Transverse colon (tissue), 4 donors: Measurements from ENCODE around the gene CYB561D2. TPM values are rescaled to one million over a fixed set of nuclear protein-coding genes. Genes with fewer than 3 reads are reported as not detected.
A peak's percentile ranks its signal among the peaks of the same experiment; 100 is the strongest.

Experiments
- DNase-seq: peaks from one replicate; pipeline ENCODE4 v3.0.0-alpha.2; 2019
- H3K27ac ChIP-seq, 4 donors: fragments of 200-600 bp; sonication (generic); 2 replicates each; pipeline ENCODE4 v1.5.1; 2016 to 2018; ENCODE audit warnings: inconsistent platforms in 4 of 4
- H3K27me3 ChIP-seq: fragments of 200-600 bp; sonication (generic); 2 replicates; pipeline ENCODE4 v1.5.1; 2017; ENCODE audit warnings: inconsistent platforms
- H3K36me3 ChIP-seq, 4 donors: fragments of 200-600 bp; sonication (generic); 2 replicates each; pipeline ENCODE4 v1.5.1; 2017 to 2019; ENCODE audit warnings: inconsistent platforms in 4 of 4
- H3K4me1 ChIP-seq, 4 donors: fragments of 200-600 bp; sonication (generic); 2 replicates each; pipeline ENCODE4 v1.5.1; 2017 to 2020; ENCODE audit warnings: inconsistent platforms in 4 of 4
- H3K4me3 ChIP-seq, 4 donors: fragments of 200-600 bp; sonication (generic); 1 replicate in 1 of 4; 2 replicates in 3 of 4; pipeline versions ENCODE4 v1.5.1 to v1.6.1; 2017 to 2019; ENCODE audit warnings: inconsistent platforms in 4 of 4
- H3K9me3 ChIP-seq, 2 donors: fragments of 200-600 bp; sonication (generic); 2 replicates each; pipeline ENCODE4 v1.5.1; 2017 to 2019; ENCODE audit warnings: inconsistent platforms in 2 of 2
- EP300 ChIP-seq: sonication (generic); formaldehyde crosslinking; IDR thresholded peaks from one replicate; pipeline ENCODE4 v1.6.1; 2017; ENCODE audit warnings: antibody characterized with exemption, low read depth
- POLR2A ChIP-seq: fragments of 450-650 bp; IDR thresholded peaks from one replicate; pipeline ENCODE4 v1.6.1; 2016; ENCODE audit warnings: antibody characterized with exemption, mild to moderate bottlenecking, moderate library complexity
- POLR2AphosphoS5 ChIP-seq, 3 donors: sonication (generic); formaldehyde crosslinking; IDR thresholded peaks; one replicate each; pipeline ENCODE4 v1.6.1; 2016; ENCODE audit warnings: antibody characterized with exemption in 3 of 3
- WGBS, 2 donors: methylation state at CpG; one replicate each; pipeline ENCODE4 v1.1.5; 2018; ENCODE audit warnings: low coverage in 1 of 2; 5-methylcytosine and 5-hydroxymethylcytosine counted together
- in situ Hi-C, 4 donors: fragments of 200-750 bp; cut with MboI; loops; one replicate each; pipeline versions ENCODE4 v1.15.0 to v1.15.1; 2017; ENCODE audit warnings: low sequenced_read_pairs in 3 of 4, low pct_ligation_motif_present in 1 of 4, low pct_unique_long_range_greater_than_20kb in 1 of 4
- intact Hi-C: fragments of 100-400 bp; cut with DNase I; formaldehyde crosslinking; loops from one replicate; pipeline ENCODE4 v1.15.1; 2023; ENCODE audit warnings: low total_unique reads
- total RNA-seq, 4 donors: library from RNA; depleted of rRNA; stranded (reverse); fragments of >200 nt; gene quantifications; one replicate each; pipeline ENCODE4 v1.1.0, GENCODE V29; 2016
- TF ChIP-seq, protein P1 (sequence below), 5 experiments: fragments of 200-600 bp in 3 of 5; fragments of 450-650 bp in 2 of 5; sonication (generic) in 3 of 5; IDR thresholded peaks; 1 replicate in 2 of 5; 2 replicates in 3 of 5; pipeline ENCODE4 v1.5.1; 2016 to 2017; ENCODE audit warnings: antibody characterized with exemption in 5 of 5, inconsistent platforms in 3 of 5, mild to moderate bottlenecking in 2 of 5, moderate library complexity in 1 of 5

CYB561D2 gene
- total RNA-seq, 4 donors from 2014 or later = 23.7 to 53.9 (median 35.6) TPM

DNA sequence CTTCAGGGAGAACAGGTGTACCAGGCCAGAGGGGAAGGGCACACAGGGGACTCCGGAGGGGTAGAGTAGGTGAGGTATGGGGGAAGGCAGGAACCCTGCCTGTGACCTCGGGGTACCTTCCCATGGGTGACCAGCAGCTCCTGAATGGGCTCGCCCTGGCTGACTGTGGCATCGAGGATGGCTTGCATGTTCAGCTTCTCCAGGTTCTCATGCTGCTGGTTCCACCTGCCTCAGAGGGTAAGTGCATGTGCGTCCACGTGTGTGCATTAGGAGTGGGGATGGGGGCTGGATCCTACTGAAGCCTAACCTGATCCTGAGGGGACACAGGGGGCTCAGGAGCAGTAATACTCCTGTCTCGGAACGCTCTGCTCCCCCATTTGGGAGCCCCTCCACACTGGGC, 5.7 kb upstream of the CYB561D2 start:
- H3K4me3 ChIP-seq = peak overlapping the region in 1 of 4 donors; percentile 47
- in situ Hi-C loops = loop anchor here in 1 of 4 donors (10.0 kb wide), 1 partner anchor 190 kb away; no protein-coding TSS in a partner anchor
- no peaks in the 10 kb centered on the region for H3K9me3 ChIP-seq
- TF ChIP-seq POLR2AphosphoS5 (IDR thresholded peaks at IDR 0.05) (no peak), EP300 (no peak)
- no peak for DNase-seq
- WGBS, 2 donors = 79% methylated on average over 8 of the region's 8 CpGs; no CpG with 5 or more reads in 1 of the 2 donors
- no peak overlapping the region for H3K27ac ChIP-seq
- intact Hi-C loops = loop anchor here (10.0 kb wide), 1 partner anchor 200 kb away; no protein-coding TSS in a partner anchor
- H3K36me3 ChIP-seq = no peaks in the 10 kb centered on the region
- H3K27me3 ChIP-seq = no peaks in the 10 kb centered on the region
- peaks cover 22 to 47% (median 38%) of the 10 kb centered on the region in 4 donors for H3K4me1 ChIP-seq

DNA sequence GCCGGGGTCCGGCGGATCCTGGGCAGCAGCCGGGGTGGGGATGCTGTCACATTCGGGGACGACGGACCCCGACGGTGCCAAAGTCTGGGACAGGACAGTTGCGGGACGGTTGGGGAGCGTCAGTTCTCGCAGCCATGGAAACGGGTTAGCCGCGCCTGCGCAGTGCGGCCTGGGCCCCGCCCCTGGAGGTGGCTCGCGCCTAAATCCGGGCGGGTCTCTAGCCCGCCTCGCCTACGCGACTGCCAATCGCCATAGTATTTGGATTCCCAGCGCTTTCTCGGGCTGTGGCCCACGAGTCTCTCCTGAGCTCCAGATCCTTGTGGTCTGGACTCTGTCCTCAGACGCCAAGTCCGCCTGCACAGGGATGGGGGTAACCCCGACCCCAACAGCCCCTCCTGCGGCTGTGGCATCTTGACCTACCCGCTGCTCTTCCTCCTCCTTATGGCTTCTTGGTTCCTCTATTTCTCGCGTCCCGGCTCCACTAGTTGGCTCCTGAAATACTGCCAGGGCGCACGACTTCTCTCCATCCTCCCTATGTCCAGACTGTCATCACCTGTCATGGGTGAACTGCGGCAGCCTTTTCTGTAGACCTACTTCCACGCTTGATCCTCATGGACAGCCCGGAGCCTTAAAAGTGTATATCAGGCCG, 5.0 kb upstream of the CYB561D2 start, which contains the start of gene ZMYND10:
TSS of gene ZMYND10 (minus strand) at position 147 of the 649 bp plus-strand sequence. CDS start 153 bp downstream, outside the sequence.
- intact Hi-C loops (loop anchor here (10.0 kb wide), 1 partner anchor 199 kb away; no protein-coding TSS in a partner anchor), in situ Hi-C loops (loop anchor here in 1 of 4 donors (10.0 kb wide), 1 partner anchor 189 kb away; no protein-coding TSS in a partner anchor)
- no peak for TF ChIP-seq EP300
- no peak for TF ChIP-seq POLR2A
- TF ChIP-seq POLR2AphosphoS5 (IDR thresholded peaks at IDR 0.05) = no peak
- TF ChIP-seq, protein P1, sequence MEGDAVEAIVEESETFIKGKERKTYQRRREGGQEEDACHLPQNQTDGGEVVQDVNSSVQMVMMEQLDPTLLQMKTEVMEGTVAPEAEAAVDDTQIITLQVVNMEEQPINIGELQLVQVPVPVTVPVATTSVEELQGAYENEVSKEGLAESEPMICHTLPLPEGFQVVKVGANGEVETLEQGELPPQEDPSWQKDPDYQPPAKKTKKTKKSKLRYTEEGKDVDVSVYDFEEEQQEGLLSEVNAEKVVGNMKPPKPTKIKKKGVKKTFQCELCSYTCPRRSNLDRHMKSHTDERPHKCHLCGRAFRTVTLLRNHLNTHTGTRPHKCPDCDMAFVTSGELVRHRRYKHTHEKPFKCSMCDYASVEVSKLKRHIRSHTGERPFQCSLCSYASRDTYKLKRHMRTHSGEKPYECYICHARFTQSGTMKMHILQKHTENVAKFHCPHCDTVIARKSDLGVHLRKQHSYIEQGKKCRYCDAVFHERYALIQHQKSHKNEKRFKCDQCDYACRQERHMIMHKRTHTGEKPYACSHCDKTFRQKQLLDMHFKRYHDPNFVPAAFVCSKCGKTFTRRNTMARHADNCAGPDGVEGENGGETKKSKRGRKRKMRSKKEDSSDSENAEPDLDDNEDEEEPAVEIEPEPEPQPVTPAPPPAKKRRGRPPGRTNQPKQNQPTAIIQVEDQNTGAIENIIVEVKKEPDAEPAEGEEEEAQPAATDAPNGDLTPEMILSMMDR (IDR thresholded peaks at IDR 0.05) = no peak
- WGBS, 2 donors = 7 to 16% methylated on average over 3 to 23 of the region's 45 CpGs
- Histone ChIP-seq H3K4me3 (peak within 1 kb of the TSS; percentile 18 to 47 (median 27)), H3K9me3 (no peaks in the 10 kb centered on the region), H3K4me1 (peaks cover 23 to 43% (median 36%) of the 10 kb centered on the region in 4 donors), H3K27me3 (no peaks in the 10 kb centered on the region), H3K27ac (peak within 1 kb of the TSS in 2 of 4 donors; percentile 2 to 29), H3K36me3 (no peaks in the 10 kb centered on the region)
- peak; percentile 78 for DNase-seq

DNA sequence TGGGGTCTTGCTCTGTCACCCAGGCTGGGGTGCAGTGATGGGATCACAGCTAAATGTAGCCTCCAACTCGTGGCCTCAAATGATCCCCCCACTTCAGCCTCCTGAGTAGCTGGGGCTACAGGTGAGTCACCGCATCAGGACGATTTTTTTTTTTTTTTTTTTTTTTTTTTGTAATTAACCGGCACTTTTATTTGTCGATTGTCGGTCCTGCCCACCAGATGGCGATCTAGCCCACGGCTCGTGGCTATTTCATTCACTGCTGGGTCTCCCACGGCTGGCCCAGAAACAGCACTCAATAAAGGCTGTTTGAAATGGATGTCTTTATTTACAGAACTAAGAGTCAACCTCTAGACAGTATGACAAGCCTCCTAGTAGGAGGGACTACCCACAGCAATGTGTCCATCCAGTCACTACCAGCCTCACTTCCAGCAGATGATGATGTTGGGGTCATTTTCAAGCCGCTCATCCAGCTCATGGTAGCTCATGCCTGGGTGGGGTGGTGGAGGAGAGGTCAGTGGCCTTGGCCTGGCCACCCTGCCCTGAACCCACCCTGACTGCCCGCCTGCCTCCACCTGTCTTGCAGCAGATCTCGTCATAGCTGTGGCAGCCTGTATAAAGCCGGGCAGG, 3.4 kb upstream of the CYB561D2 start:
- Histone ChIP-seq H3K27me3 (no peaks in the 10 kb centered on the region), H3K27ac (peak overlapping the region in 1 of 4 donors; percentile 27), H3K9me3 (no peaks in the 10 kb centered on the region), H3K4me1 (peaks cover 25 to 43% (median 35%) of the 10 kb centered on the region in 4 donors), H3K36me3 (no peaks in the 10 kb centered on the region), H3K4me3 (no peak overlapping the region)
- in situ Hi-C loops = loop anchor here in 1 of 4 donors (10.0 kb wide), 1 partner anchor 188 kb away; no protein-coding TSS in a partner anchor
- TF ChIP-seq, protein P1 (IDR thresholded peaks at IDR 0.05) = peak; percentile 45 to 60 (median 57)
- no peak for TF ChIP-seq POLR2A
- intact Hi-C loops = loop anchor here (10.0 kb wide), 1 partner anchor 198 kb away; no protein-coding TSS in a partner anchor
- peak; percentile 79 for DNase-seq
- 0 to 26% methylated on average over 10 to 14 of the region's 14 CpGs for WGBS, 2 donors

DNA sequence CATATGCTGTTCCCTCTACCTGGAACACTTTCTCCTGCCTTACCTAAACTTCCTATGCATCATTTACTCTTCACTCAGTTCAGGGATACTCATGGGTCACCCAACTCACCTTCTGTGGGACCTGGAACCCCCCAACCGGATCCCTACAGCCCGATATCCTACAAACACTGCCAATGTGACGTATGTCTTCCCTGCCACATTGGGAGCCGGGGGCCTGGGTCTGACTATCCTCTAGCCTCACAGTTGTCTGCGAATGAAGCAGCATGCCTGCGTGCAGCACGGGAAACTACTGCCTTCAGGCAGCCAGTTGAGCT, 492 bp upstream of the CYB561D2 start:
- peak overlapping the region; percentile 43 to 67 (median 58) for H3K4me3 ChIP-seq
- peaks cover 25 to 41% (median 33%) of the 10 kb centered on the region in 4 donors for H3K4me1 ChIP-seq
- in situ Hi-C loops (loop anchor here in 1 of 4 donors (25.0 kb wide), 1 partner anchor 212 kb away; the partner anchor contains the start of genes C3orf18 and HEMK1), intact Hi-C loops (no loop called here)
- peak overlapping the region; percentile 86 to 95 (median 92) for H3K27ac ChIP-seq
- peaks cover 0 to 14% (median 5%) of the 10 kb centered on the region in 4 donors for H3K36me3 ChIP-seq
- no peak for DNase-seq
- 11 to 40% methylated on average over 1 to 7 of the region's 7 CpGs for WGBS, 2 donors
- TF ChIP-seq POLR2A (no peak), POLR2AphosphoS5 (IDR thresholded peaks at IDR 0.05) (no peak), EP300 (no peak)
- TF ChIP-seq, protein P1 (IDR thresholded peaks at IDR 0.05) = no peak
- H3K9me3 ChIP-seq = no peaks in the 10 kb centered on the region
- no peaks in the 10 kb centered on the region for H3K27me3 ChIP-seq
